Measurements from ENCODE around the gene VASH2. TPM values are rescaled to one million over a fixed set of nuclear protein-coding genes. Genes with fewer than 3 reads are reported as not detected.

The VASH2 gene
- total and polyA plus RNA-seq, 2 of the 8 experiments (the other 6 are each of a cell fraction or from before 2014, with no cell fraction given) = 44.0 to 187 TPM

- no peak for TF ChIP-seq CHD7 (IDR thresholded peaks at IDR 0.05; ENCODE audit: insufficient replicate concordance, low read length)
- TF ChIP-seq TCF12 (IDR thresholded peaks at IDR 0.05; ENCODE audit: low read depth, low read length) = no peak
- TF ChIP-seq HDAC6 (IDR thresholded peaks at IDR 0.05; ENCODE audit: low read depth, low read length) = no peak
- no peak for TF ChIP-seq JUND (IDR thresholded peaks at IDR 0.05; ENCODE audit: low read length)
- no peak for TF ChIP-seq MAX (IDR thresholded peaks at IDR 0.05)
- TF ChIP-seq ATF2 (IDR thresholded peaks at IDR 0.05; ENCODE audit: low read length) = no peak
- TF ChIP-seq ASH2L (IDR thresholded peaks at IDR 0.05; ENCODE audit: low read length) = no peak
- TF ChIP-seq POLR2AphosphoS5 (IDR thresholded peaks at IDR 0.05; ENCODE audit: low read depth, low read length) = no peak
- no peak for TF ChIP-seq SP2 (IDR thresholded peaks at IDR 0.05; ENCODE audit: low read length)
- TF ChIP-seq RFX5 (IDR thresholded peaks at IDR 0.05; ENCODE audit: borderline replicate concordance, low read depth, low read length) = no peak
- no peak for TF ChIP-seq POU5F1 (IDR thresholded peaks at IDR 0.05; ENCODE audit: low read depth, low read length)
Measured at GRCh38 chr1:212962509-212962908, 12.2 kb downstream of the VASH2 start (continued).
